Adrenal gland (tissue), 12 donors: ENCODE measurements around the gene HIRA. TPM values are rescaled to one million over a fixed set of nuclear protein-coding genes. Genes with fewer than 3 reads are reported as not detected.
"Not testable (repeated sequence)": the region's sequence is repeated elsewhere in the genome, so short reads cannot be mapped to it uniquely, and the experiment has no call there.

Experiments used
- DNase-seq, 7 donors: peaks; one replicate each; pipeline ENCODE4 v3.0.0-alpha.2; 2019 to 2020
- H3K27ac ChIP-seq, 5 donors: fragments of 200-600 bp; sonication (generic) in 4 of 5; 1 replicate in 3 of 5; 2 replicates in 2 of 5; pipeline versions ENCODE4 v1.5.1 to v1.8.0; 2016 to 2020; ENCODE audit warnings: mild to moderate bottlenecking in 1 of 5
- H3K27me3 ChIP-seq: fragments of 200-600 bp; 2 replicates; pipeline ENCODE4 v1.8.0; 2021
- H3K36me3 ChIP-seq, 2 donors: fragments of 200-600 bp; replicated peaks in 1 of 2; 1 replicate in 1 of 2; 2 replicates in 1 of 2; pipeline versions ENCODE4 v1.5.1 to v1.8.0; 2018 to 2022
- H3K4me1 ChIP-seq, 2 donors: fragments of 200-600 bp; replicated peaks in 1 of 2; 1 replicate in 1 of 2; 2 replicates in 1 of 2; pipeline versions ENCODE4 v1.5.1 to v1.8.0; 2018 to 2021
- H3K4me3 ChIP-seq, 4 donors: fragments of 200-600 bp; sonication (generic) in 3 of 4; one replicate each; pipeline ENCODE4 v1.5.1; 2016 to 2018
- H3K9me3 ChIP-seq, 3 donors: fragments of 200-600 bp; sonication (generic) in 1 of 3; replicated peaks in 1 of 3; 1 replicate in 2 of 3; 2 replicates in 1 of 3; pipeline versions ENCODE4 v1.5.1 to v1.8.0; 2016 to 2021
- POLR2A ChIP-seq, 2 donors: fragments of 450-650 bp; IDR thresholded peaks; one replicate each; pipeline ENCODE4 v1.6.1; 2017; ENCODE audit warnings: antibody characterized with exemption in 2 of 2, mild to moderate bottlenecking in 2 of 2, moderate library complexity in 1 of 2
- WGBS, 4 donors: extraction: QIAGEN DNeasy Blood & Tissue Kit in 2 of 4; methylation state at CpG; one replicate each; pipeline versions ENCODE4 v1.1.5 to v1.1.7; 2013 to 2017; 5-methylcytosine and 5-hydroxymethylcytosine counted together
- intact Hi-C, 2 donors: fragments of 100-400 bp; cut with DNase I; formaldehyde crosslinking; loops; one replicate each; pipeline versions ENCODE4 v1.14.1 to v1.15.0; 2022 to 2023
- polyA plus RNA-seq, 3 donors: library from polyadenylated mRNA; stranded (reverse); fragments of 200-250 nt in 2 of 3; fragments of 350-450 nt in 1 of 3; fragmentation: Illumina TruSeq in 1 of 3; extraction: RNeasy Lipid Tissue Mini Kit (QIAGEN cat#74804) in 1 of 3; gene quantifications; one replicate each; pipeline ENCODE4 v1.2.3, GENCODE V29; 2013 to 2014
- total RNA-seq, 9 donors: library from RNA; depleted of rRNA in 4 of 9; stranded (reverse); fragments of >200 nt in 4 of 9; fragments of 120-200 nt in 1 of 9; fragmentation: NEBNext Ultra II Directional in 1 of 9; extraction: Animal tissue kit (Norgen Biotek cat#: 25700) in 1 of 9; gene quantifications; one replicate each; pipeline versions ENCODE4 v1.1.0 to v1.2.4, GENCODE V29; 2013 to 2023
- TF ChIP-seq, protein P1 (sequence below), 6 experiments: fragments of 450-650 bp in 4 of 6; fragments of 200-600 bp in 2 of 6; sonication (generic) in 1 of 6; IDR thresholded peaks; 1 replicate in 5 of 6; 2 replicates in 1 of 6; pipeline versions ENCODE4 v1.5.1 to v1.8.0; 2016 to 2021; ENCODE audit warnings: antibody characterized with exemption in 6 of 6, mild to moderate bottlenecking in 2 of 6, moderate library complexity in 1 of 6
- donor health status: healthy with polysubstance abuse.
- donor health status: Bipolar disorder and iron deficiency.
- donor health status: DM: yes; HTN: yes; CAD: no.
- donor health status: DM: no; HTN: no; CAD: no.
- donor health status: DM: no; HTN: no; CAD: no.
- donor health status: DM: yes; HTN: yes; CAD: no.

HIRA gene
- total and polyA plus RNA-seq, 12 donors, result 8.4 to 47.8 (median 20.8) TPM

DNA sequence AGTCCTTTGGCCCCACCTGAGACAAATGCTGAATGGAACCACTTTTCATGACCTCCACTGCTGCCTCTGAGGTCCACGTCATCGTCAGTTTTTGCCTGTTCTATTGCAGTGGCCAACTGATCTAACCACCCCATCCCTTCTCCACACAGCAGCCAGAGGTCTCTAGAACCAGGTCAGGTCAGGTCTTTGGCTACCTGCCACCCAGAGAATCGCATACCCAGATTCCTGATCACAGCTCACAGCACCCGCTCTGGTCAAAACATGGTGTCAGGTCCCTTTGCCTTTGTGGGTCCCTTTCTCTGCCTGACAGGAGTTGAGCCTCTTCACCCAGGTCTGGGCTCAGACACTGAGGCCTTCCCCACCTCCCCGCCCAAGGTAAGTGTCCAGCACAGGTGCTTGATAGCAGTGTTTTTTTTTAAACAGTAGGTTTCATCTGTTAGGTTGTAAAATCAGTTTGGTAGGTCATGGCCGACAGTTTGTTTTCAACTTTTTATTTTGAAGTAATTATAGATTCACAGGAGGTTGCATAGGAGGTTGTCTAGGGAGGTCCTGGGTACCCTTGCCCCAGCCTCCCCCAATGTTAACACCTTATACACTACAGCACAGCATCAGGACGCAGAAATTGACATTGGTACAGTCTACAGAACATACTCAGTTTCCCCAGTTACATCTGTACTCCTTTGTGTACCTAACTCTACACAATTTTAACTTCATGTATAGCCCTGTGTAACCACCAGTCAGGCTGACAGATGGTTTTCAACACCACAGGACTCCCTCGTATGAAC lies 9.1 kb upstream of the HIRA start:
- Histone ChIP-seq H3K27ac (no peak overlapping the region), H3K4me3 (no peak overlapping the region), H3K9me3 (no peaks in the 10 kb centered on the region), H3K4me1 (peaks cover 0 to 6% of the 10 kb centered on the region in 2 donors), H3K36me3 (peaks cover 0 to 31% of the 10 kb centered on the region in 2 donors), H3K27me3 (no peaks in the 10 kb centered on the region)
- 66 to 83% (median 78%) methylated on average over 8 of the region's 8 CpGs for WGBS, 4 donors
- intact Hi-C loops, result no loop called here
- peak in 6 of 7 donors; percentile 29 to 74 (median 55) for DNase-seq
- TF ChIP-seq POLR2A (IDR thresholded peaks at IDR 0.05), result no peak
- TF ChIP-seq, protein P1, sequence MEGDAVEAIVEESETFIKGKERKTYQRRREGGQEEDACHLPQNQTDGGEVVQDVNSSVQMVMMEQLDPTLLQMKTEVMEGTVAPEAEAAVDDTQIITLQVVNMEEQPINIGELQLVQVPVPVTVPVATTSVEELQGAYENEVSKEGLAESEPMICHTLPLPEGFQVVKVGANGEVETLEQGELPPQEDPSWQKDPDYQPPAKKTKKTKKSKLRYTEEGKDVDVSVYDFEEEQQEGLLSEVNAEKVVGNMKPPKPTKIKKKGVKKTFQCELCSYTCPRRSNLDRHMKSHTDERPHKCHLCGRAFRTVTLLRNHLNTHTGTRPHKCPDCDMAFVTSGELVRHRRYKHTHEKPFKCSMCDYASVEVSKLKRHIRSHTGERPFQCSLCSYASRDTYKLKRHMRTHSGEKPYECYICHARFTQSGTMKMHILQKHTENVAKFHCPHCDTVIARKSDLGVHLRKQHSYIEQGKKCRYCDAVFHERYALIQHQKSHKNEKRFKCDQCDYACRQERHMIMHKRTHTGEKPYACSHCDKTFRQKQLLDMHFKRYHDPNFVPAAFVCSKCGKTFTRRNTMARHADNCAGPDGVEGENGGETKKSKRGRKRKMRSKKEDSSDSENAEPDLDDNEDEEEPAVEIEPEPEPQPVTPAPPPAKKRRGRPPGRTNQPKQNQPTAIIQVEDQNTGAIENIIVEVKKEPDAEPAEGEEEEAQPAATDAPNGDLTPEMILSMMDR (IDR thresholded peaks at IDR 0.05), result no peak

DNA sequence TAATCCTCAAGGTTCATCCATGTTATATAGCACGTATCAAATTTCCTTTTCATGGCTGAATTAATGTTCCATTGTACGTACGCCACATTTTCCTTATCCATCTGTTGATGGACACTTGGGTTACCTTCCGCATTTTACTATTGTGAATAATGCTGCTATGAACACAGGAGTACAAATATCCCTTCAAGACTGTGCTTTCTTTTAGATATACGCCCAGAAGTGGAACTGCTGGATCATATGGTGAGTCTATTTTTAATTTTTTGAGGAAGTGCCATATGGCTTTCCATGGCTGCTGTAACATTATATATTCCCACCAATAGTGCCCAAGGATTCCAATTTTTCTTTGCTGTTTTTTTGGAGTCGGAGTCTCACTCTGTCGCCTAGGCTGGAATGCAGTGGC lies 6.8 kb upstream of the HIRA start:
- H3K9me3 ChIP-seq, result no peaks in the 10 kb centered on the region
- no peak for TF ChIP-seq POLR2A (IDR thresholded peaks at IDR 0.05)
- TF ChIP-seq, protein P1 (IDR thresholded peaks at IDR 0.05), result no peak
- no peaks in the 10 kb centered on the region for H3K27me3 ChIP-seq
- DNase-seq, result no peak
- intact Hi-C loops, result no loop called here
- no peak overlapping the region for H3K27ac ChIP-seq
- H3K4me3 ChIP-seq, result no peak overlapping the region
- peaks cover under 1 to 5% of the 10 kb centered on the region in 2 donors for H3K4me1 ChIP-seq
- WGBS, 4 donors, result 85 to 92% (median 87%) methylated on average over 7 of the region's 7 CpGs
- peaks cover 0 to 28% of the 10 kb centered on the region in 2 donors for H3K36me3 ChIP-seq

DNA sequence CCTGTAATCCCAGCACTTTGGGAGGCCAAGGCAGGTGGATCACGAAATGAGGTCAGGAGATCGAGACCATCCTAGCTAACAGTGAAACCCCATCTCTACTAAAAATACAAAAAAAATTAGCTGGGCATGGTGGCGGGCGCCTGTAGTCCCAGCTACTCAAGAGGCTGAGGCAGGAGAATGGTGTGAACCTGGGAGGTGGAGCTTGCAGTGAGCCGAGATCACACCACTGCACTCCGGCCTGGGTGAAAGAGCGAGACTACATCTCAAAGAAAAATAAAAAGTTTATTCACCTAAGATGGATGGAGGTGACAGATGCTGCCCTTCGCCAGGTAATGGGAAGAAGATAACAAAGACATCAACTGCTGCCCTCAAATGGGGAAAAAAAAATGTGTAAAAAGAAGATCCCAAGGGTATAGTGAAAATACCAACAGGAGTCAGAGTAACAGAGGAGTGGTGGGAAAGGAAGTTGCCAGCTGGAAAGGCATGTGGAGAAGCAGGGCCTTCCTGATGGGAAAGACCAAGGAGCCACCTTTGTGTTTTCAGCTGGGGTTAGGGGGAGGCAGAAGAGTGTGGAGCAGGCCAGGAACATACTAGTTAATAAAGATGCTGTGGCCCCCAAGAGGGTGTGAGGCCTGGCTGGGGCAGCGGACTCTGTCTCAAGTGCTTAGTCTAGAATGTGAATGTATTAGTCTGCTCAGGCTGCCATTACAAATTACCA lies 5.1 kb upstream of the HIRA start:
- H3K27ac ChIP-seq, intact Hi-C loops, DNase-seq, H3K27me3 ChIP-seq, H3K9me3 ChIP-seq, H3K4me3 ChIP-seq: not testable (repeated sequence)
- Histone ChIP-seq H3K4me1 (peaks cover 6 to 12% of the 10 kb centered on the region in 2 donors), H3K36me3 (peaks cover 0 to 26% of the 10 kb centered on the region in 2 donors)
- WGBS, 4 donors, result 90 to 94% (median 93%) methylated on average over 9 of the region's 9 CpGs

DNA sequence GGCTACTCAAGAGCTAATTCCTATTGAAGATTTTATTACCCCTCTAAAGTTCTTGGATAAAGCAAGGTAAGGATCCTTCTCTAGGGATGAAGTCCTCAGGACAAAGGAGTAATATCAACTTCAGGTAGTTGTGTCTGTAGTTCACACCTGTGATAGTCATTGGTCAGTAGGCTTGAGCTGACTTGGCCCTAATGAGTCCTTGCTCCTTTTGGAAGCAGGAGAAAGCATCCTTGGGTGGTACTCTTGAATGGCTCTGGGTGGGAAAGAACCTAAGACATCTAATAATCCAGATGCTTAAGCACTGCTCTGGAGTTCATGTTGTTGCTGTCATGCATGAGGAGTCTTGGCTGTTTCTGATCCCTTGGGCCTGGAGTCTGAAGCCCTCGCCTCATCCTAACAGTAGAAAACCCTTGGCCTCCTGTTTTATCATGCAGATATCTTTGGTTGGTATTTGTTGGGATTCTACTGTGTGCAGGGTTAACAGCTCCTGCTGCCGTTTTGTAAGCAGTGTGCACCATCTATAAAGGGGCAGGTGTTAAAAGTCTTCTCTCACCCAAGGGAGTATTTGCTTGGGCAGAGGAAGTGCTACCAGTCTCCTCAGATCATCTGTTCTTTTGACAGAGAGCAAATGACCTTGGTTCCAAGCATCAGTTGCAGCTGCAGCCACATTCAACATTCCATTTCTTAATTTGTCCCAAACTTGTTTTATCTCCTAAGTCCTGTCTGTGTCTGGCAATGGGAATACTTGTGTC lies 3.5 kb upstream of the HIRA start:
- TF ChIP-seq, protein P1 (IDR thresholded peaks at IDR 0.05), result no peak
- TF ChIP-seq POLR2A (IDR thresholded peaks at IDR 0.05), result no peak
- Histone ChIP-seq H3K4me1 (peaks cover 15 to 23% of the 10 kb centered on the region in 2 donors), H3K27ac (no peak overlapping the region), H3K9me3 (no peaks in the 10 kb centered on the region), H3K36me3 (peaks cover 0 to 26% of the 10 kb centered on the region in 2 donors), H3K4me3 (no peak overlapping the region), H3K27me3 (no peaks in the 10 kb centered on the region)
- WGBS, 4 donors, result 67 to 86% (median 84%) methylated on average over 1 to 2 of the region's 2 CpGs
- intact Hi-C loops, result no loop called here
- DNase-seq, result no peak
